ENCODE measurements around the gene UCP2.

The UCP2 gene

DNA sequence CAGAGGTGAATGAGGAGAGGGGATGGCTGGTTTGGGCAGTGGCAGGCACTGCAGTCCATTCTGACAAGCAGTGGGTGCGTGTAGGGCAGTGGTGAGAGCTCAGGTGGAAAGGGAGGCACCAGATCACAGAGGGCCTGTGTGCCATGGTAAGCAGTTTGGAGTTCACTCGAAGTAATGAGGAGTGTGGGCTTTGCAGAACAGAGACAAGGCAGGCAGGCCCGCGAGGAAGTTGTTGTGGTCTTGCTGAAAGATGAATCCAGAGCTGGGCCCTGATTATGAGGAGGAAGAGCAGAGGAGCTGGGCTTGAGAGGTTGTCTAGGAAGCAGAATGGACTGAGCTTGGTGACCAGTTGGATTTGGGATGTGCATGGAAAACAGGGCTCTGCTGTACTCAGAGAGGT, 33.4 kb downstream of the UCP2 start:
- DNase-seq (ENCODE audit: low read depth), result no peak
- H3K4me3 ChIP-seq (replicated peaks; ENCODE audit: low read depth, low read length), result no peak overlapping the region
- no peak for TF ChIP-seq CTCF (IDR thresholded peaks at IDR 0.05; ENCODE audit: low read length, missing control alignments)

GRCh38 chr11:73946798-73947458, 35.7 kb downstream of the UCP2 start:
- no peak for DNase-seq (ENCODE audit: low read depth)
- TF ChIP-seq CTCF (IDR thresholded peaks at IDR 0.05; ENCODE audit: low read length, missing control alignments), result no peak
- H3K4me3 ChIP-seq (replicated peaks; ENCODE audit: low read depth, low read length), result no peak overlapping the region

DNA sequence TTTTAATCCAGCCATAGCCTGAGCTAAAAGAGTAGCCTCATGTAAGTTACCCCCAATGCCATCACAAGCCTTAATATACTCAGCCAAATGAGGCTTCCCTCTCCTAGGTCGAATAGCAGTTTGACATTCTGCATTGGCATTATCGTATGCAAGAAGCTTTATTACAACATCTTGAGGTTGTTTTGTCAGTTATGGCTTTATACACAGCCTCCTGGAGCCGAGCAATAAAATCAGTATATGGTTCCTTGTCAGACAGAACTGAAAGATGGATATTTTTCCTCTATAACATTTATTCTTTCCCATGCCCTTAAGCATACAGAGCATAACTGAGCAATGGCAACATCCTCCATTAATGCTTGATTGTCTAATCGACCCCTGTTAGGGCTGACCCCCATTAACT, 37.2 kb downstream of the UCP2 start:
- no peak overlapping the region for H3K4me3 ChIP-seq (replicated peaks; ENCODE audit: low read depth, low read length)
- no peak for DNase-seq (ENCODE audit: low read depth)
- TF ChIP-seq CTCF (IDR thresholded peaks at IDR 0.05; ENCODE audit: low read length, missing control alignments), result no peak

- TF ChIP-seq CTCF (IDR thresholded peaks at IDR 0.05; ENCODE audit: low read length, missing control alignments), result no peak
- no peak for DNase-seq (ENCODE audit: low read depth)
Observed at GRCh38 chr11:73944901-73945300, 37.7 kb downstream of the UCP2 start.

DNA sequence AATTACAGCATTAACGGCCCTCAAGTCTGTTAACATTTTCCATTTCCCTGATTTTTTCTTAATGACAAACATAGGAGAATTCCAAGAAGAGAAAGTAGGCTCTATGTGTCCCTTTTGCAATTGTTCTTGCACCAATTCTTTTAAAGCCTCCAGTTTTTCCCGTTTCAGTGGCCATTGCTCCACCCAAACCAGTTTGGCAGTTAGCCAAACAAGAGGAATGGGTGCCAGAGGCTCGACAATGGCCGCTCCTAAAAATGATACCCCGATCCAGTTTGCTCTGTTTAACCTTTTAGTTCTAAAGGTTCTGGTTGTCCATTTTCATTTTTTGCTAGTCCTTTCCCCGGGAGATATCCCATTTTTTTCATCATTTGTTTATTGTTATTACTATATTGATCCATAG, 38.6 kb downstream of the UCP2 start:
- no peak for TF ChIP-seq CTCF (IDR thresholded peaks at IDR 0.05; ENCODE audit: low read length, missing control alignments)
- DNase-seq (ENCODE audit: low read depth), result no peak

More at GRCh38 chr11:73944901-73945300, 37.7 kb downstream of the UCP2 start:
- no peak overlapping the region for H3K4me3 ChIP-seq (replicated peaks; ENCODE audit: low read depth, low read length)

DNA sequence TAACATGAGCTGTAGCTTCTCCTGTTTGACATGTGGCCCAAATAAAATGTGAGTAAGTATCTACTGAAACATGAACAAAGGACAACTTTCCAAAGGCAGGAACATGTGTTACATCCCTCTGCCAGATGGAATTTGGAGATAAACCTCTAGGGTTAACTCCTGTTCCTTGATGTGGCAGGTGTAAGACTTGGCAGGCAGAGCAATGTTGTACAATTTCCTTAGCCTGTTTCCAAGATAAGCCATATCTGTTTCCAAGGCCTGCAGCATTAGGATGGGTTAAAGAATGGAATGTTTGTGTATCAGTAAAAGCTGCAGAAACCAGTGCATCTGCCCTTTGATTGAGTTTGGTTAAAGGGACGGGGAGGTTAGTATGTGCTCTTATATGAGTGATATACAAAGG, 40.6 kb downstream of the UCP2 start:
- no peak overlapping the region for H3K4me3 ChIP-seq (replicated peaks; ENCODE audit: low read depth, low read length)
- no peak for TF ChIP-seq CTCF (IDR thresholded peaks at IDR 0.05; ENCODE audit: low read length, missing control alignments)
- no peak for DNase-seq (ENCODE audit: low read depth)

More for the DNA sequence above, 38.6 kb downstream of the UCP2 start:
- H3K4me3 ChIP-seq (replicated peaks; ENCODE audit: low read depth, low read length), result no peak overlapping the region
